Colon (tissue), 2 donors: ENCODE data around the gene OPN3.
A peak's percentile ranks its signal among the peaks of the same experiment; 100 is the strongest.

Source experiments
- FAIRE-seq: peaks from 2 replicates; lab custom pipeline; 2012; peaks lifted over from hg19 to GRCh38; lab: Jason Lieb, UNC
- donor health status: control.
- donor health status: control.

Gene OPN3

GRCh38 chr1:241586905-241587512 is 53.2 kb downstream of the OPN3 start:
- no peak for FAIRE-seq

DNA sequence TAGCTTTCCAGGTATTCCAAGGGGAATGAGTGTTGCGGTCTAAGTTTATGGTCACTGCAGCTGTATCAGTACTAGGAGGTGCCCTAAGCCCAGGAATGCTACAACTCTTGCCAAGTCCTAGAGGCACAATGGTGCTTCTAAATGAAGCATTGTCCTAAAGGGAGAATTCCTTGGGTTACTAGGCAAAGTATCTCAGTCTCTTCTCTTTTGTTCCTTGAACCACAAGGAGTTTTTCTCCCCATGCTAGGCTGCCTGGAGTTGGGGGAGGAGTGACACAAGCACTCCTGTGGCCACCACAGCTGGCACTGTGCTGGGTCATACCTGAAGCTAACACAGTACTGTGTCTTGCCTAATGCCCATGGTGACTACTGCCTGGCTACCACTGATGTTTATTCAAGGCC is 57.2 kb downstream of the OPN3 start:
- FAIRE-seq = no peak

DNA sequence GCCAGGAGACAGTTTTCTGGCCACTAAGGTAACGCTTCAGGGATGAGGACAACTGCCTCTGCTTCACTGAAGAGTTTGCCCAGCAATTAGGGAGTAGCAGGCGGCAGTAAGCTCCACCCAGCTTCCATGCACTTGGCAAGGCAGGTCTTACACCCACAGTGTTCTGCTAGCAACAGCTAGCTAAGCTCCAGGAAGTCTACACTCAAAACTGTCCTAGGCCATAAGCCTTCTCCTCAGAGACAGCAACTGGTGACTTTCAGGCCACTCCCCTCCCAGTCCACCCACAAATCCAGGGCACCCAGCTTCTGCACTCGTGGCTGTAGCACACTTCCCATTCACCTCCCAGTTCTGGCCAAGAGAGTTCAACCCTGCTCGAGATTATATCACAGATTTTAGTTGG is 60.7 kb downstream of the OPN3 start:
- no peak for FAIRE-seq

DNA sequence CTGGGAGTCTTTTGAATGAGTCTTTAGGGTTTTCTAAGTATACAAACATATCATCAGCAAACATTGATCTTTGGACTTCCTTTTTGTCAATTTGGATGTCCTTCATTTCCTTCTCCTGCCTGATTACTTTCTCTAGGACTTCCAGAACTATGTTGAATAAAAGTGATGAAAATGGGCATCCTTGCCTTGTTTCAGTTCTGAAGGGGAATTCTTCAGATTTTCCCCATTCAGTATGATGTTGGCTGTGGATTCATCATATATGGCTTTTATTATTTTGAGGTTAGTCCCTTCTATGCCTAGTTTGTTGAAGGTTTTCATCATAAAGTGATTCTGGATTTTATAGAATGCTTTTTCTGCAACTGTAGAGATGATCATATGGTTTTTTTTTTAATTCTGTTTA is 66.0 kb downstream of the OPN3 start:
- no peak for FAIRE-seq

DNA sequence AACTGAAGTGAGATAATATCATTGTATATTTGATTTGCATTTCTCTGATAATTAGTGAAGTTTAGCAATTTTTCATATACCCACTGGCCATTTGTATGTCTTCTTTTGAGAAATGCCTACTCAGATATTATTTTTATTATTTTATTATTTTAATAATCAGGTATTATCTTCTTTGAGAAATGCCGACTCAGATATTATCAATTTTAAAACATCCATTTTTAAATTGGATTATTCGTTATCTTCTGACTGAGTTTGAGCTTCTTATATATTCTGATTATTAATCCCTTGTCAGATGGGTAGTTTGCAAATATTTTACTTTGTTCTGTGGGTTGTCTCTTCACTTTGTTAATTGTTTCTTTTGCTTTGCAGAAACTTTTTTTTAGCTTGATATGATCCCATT is 70.3 kb downstream of the OPN3 start:
- peak; percentile 82 for FAIRE-seq

- FAIRE-seq = no peak
Observed at GRCh38 chr1:241560849-241561187, 79.4 kb downstream of the OPN3 start.

GRCh38 chr1:241560146-241560848 is 79.9 kb downstream of the OPN3 start:
- FAIRE-seq = no peak

GRCh38 chr1:241557551-241558193 is 82.5 kb downstream of the OPN3 start:
- FAIRE-seq = no peak

DNA sequence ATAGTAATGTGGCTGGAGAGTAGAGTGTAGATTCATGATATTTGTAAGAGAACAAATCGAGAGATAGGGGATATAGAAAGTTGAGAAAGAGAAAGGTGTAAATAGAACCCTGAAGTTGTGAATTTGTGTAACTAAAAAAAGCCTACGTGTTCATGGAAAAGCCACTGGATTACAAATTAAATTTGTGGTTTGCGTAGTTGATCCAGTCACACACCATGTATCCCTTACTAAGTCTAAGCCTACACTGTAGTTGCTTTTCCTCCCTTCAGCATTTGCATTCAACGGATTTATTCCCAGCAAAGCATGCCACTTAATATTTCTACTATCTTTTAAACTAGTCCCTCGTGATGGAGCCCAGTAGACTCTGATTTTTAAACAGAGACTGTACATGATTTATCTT is 83.1 kb downstream of the OPN3 start:
- no peak for FAIRE-seq

DNA sequence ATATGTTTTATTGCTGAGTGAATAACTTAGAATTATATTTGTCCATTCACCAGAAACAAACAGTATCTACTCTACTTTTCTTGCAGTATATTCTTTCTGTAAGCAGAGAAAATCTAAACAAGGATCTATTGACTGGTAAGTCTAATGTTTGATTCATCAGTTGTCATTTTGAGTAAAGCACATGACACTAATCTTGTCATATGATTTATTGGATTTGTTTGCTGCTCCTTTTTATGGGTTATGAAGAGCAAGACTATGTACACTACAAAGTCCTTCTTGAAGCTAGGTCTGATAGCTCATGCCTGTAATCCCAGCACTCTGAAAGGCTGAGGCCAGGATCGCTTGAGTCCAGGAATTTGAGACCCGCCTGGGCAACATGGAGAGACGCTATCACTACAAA is 84.6 kb downstream of the OPN3 start:
- no peak for FAIRE-seq

GRCh38 chr1:241553886-241554592 is 86.1 kb downstream of the OPN3 start:
- no peak for FAIRE-seq

DNA sequence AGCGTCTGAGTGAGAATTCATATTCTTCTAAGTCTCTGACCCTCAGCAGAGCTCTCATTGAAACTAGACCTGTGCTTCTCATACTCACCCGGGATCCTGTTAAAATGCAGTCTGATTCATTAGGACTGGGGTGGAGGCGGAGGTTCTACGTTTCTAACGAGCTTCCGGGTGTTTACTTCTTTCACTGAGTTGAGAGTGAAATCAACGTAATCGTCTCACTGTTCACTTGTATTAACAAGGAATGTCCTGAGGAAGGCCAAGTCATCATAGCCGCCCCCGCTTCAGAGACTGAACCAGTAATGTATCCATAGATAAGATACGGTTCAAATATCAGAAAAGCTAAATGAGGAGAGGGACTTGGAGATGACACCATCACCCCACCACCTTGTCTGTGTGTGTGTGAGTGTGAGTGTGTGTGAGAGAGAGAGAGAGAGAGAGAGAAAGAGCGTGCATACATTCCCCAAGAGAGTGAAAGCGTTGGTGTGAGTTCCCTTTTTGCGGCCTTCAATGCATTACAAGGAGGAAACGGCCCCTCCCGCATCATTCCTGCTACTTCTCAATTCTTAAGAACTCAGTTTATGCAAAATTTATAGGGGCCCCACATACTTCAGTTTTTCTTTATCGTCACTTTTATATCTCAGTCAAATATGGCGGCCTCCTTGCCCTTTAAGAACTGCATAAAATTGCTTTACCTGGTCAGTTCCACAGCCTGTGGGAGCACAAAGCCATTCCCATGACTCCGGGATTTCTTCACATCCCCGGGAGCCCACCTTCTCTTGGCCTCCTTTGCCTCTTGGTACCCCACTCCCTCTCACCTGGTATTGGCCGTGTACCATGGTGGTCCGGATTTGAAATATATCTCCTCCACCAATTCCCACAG is 88.2 kb downstream of the OPN3 start:
- no peak for FAIRE-seq

- no peak for FAIRE-seq
Observed at GRCh38 chr1:241550318-241550717, 89.9 kb downstream of the OPN3 start.

GRCh38 chr1:241548008-241548407 is 92.2 kb downstream of the OPN3 start:
- FAIRE-seq = no peak
